Peyer's patch (tissue), 4 donors: ENCODE results near the gene MMP8. TPM values are rescaled to one million over a fixed set of nuclear protein-coding genes. Genes with fewer than 3 reads are reported as not detected.

Experiments used
- DNase-seq, 3 donors: peaks; one replicate each; pipeline ENCODE4 v3.0.0-alpha.2; 2017 to 2019
- H3K27ac ChIP-seq, 4 donors: fragments of 200-600 bp; sonication (generic); one replicate each; pipeline ENCODE4 v1.5.1; 2016 to 2019
- H3K27me3 ChIP-seq, 2 donors: fragments of 200-600 bp; sonication (generic); one replicate each; pipeline ENCODE4 v1.5.1; 2019
- H3K36me3 ChIP-seq, 3 donors: fragments of 200-600 bp; sonication (generic); one replicate each; pipeline ENCODE4 v1.5.1; 2016 to 2019
- H3K4me1 ChIP-seq, 4 donors: fragments of 200-600 bp; sonication (generic); one replicate each; pipeline ENCODE4 v1.5.1; 2016 to 2019
- H3K4me3 ChIP-seq, 4 donors: fragments of 200-600 bp; sonication (generic); 1 replicate in 3 of 4; 2 replicates in 1 of 4; pipeline ENCODE4 v1.5.1; 2016 to 2019; ENCODE audit warnings: mild to moderate bottlenecking in 1 of 4
- H3K9me3 ChIP-seq, 4 donors: fragments of 200-600 bp; sonication (generic); one replicate each; pipeline ENCODE4 v1.5.1; 2016 to 2019; ENCODE audit warnings: mild to moderate bottlenecking in 1 of 4
- CTCF ChIP-seq, 6 experiments: fragments of 450-650 bp in 4 of 6; fragments of 200-600 bp in 2 of 6; sonication (generic) in 1 of 6; IDR thresholded peaks; one replicate each; pipeline ENCODE4 v1.5.1; 2017 to 2019; ENCODE audit warnings: antibody characterized with exemption in 6 of 6, mild to moderate bottlenecking in 3 of 6, moderate library complexity in 1 of 6
- POLR2A ChIP-seq, 2 donors: fragments of 450-650 bp; IDR thresholded peaks; one replicate each; pipeline ENCODE4 v1.5.1; 2017; ENCODE audit warnings: antibody characterized with exemption in 2 of 2, mild to moderate bottlenecking in 2 of 2, moderate library complexity in 2 of 2
- total RNA-seq, 4 donors: library from RNA; depleted of rRNA; stranded (reverse); fragments of >200 nt; gene quantifications; one replicate each; pipeline ENCODE4 v1.1.0, GENCODE V29; 2016

Gene MMP8
- not detected for total RNA-seq

GRCh38 chr11:102724904-102725500 is at the start of gene MMP8:
TSS of gene MMP8 (minus strand) at chr11:102724954. CDS start at chr11:102724855, 99 bp downstream.
- Histone ChIP-seq H3K27ac (no peak within 1 kb of the TSS), H3K4me3 (no peak within 1 kb of the TSS), H3K4me1 (no peaks in the 10 kb centered on the region), H3K27me3 (no peaks in the 10 kb centered on the region), H3K36me3 (no peaks in the 10 kb centered on the region), H3K9me3 (no peaks in the 10 kb centered on the region)
- DNase-seq: no peak
- TF ChIP-seq POLR2A (IDR thresholded peaks at IDR 0.05) (no peak), CTCF (IDR thresholded peaks at IDR 0.05) (no peak)

DNA sequence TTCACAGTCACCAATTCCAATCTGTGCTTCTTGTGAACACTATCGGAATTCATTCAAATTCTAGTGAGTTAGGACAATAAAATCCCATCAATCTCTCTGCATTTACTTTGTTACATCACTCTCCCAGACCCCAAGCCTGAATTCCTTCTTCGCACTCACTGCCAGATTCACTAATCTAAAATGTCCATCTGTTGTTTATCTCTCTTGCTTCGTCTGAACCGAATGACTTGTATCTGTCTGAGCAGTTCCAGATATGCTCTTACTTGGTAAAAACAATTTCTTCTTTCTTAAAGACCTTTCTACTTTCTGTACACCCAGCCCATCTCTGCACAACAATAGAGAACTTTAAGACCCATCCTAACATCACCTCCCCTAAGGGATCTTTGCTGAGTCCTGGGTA is 48.6 kb upstream of the MMP8 start:
- H3K4me3 ChIP-seq: no peak overlapping the region
- no peak for DNase-seq

GRCh38 chr11:102771351-102771750 is 46.6 kb upstream of the MMP8 start:
- H3K9me3 ChIP-seq: no peaks in the 10 kb centered on the region
- H3K27ac ChIP-seq: no peak overlapping the region
- H3K4me3 ChIP-seq: no peak overlapping the region
- TF ChIP-seq CTCF (IDR thresholded peaks at IDR 0.05) (no peak), POLR2A (IDR thresholded peaks at IDR 0.05) (no peak)
- no peak for DNase-seq
- no peaks in the 10 kb centered on the region for H3K4me1 ChIP-seq
- H3K36me3 ChIP-seq: no peaks in the 10 kb centered on the region
- peaks cover 0 to 4% of the 10 kb centered on the region in 2 donors for H3K27me3 ChIP-seq

More for the DNA sequence above, 48.6 kb upstream of the MMP8 start:
- Histone ChIP-seq H3K27me3 (no peaks in the 10 kb centered on the region), H3K4me1 (no peaks in the 10 kb centered on the region), H3K9me3 (no peaks in the 10 kb centered on the region), H3K27ac (no peak overlapping the region), H3K36me3 (no peaks in the 10 kb centered on the region)
- no peak for TF ChIP-seq CTCF (IDR thresholded peaks at IDR 0.05)
- no peak for TF ChIP-seq POLR2A (IDR thresholded peaks at IDR 0.05)

GRCh38 chr11:102770191-102770590 is 45.4 kb upstream of the MMP8 start:
- no peak overlapping the region for H3K27ac ChIP-seq
- H3K4me3 ChIP-seq: no peak overlapping the region
- H3K4me1 ChIP-seq: no peaks in the 10 kb centered on the region
- DNase-seq: no peak
- TF ChIP-seq CTCF (IDR thresholded peaks at IDR 0.05) (no peak), POLR2A (IDR thresholded peaks at IDR 0.05) (no peak)
- H3K36me3 ChIP-seq: no peaks in the 10 kb centered on the region
- H3K9me3 ChIP-seq: no peaks in the 10 kb centered on the region
- peaks cover 0 to 4% of the 10 kb centered on the region in 2 donors for H3K27me3 ChIP-seq

GRCh38 chr11:102767800-102768199 is 43.0 kb upstream of the MMP8 start:
- H3K9me3 ChIP-seq: no peaks in the 10 kb centered on the region
- H3K4me1 ChIP-seq: no peaks in the 10 kb centered on the region
- no peak overlapping the region for H3K27ac ChIP-seq
- H3K36me3 ChIP-seq: no peaks in the 10 kb centered on the region
- H3K27me3 ChIP-seq: peaks cover 0 to 4% of the 10 kb centered on the region in 2 donors
- no peak overlapping the region for H3K4me3 ChIP-seq
- TF ChIP-seq CTCF (IDR thresholded peaks at IDR 0.05): no peak
- TF ChIP-seq POLR2A (IDR thresholded peaks at IDR 0.05): no peak
- no peak for DNase-seq

- no peak overlapping the region for H3K27ac ChIP-seq
- no peaks in the 10 kb centered on the region for H3K36me3 ChIP-seq
- DNase-seq: no peak
- no peaks in the 10 kb centered on the region for H3K4me1 ChIP-seq
- H3K4me3 ChIP-seq: no peak overlapping the region
- no peaks in the 10 kb centered on the region for H3K9me3 ChIP-seq
- peaks cover 0 to 4% of the 10 kb centered on the region in 2 donors for H3K27me3 ChIP-seq
- TF ChIP-seq CTCF (IDR thresholded peaks at IDR 0.05) (no peak), POLR2A (IDR thresholded peaks at IDR 0.05) (no peak)
Observed at GRCh38 chr11:102763440-102763839, 38.7 kb upstream of the MMP8 start.
